SH-SY5Y (cell line): ENCODE data around the gene CAMKMT.

Experiments used
- GATA2 ChIP-seq: IDR thresholded peaks from 2 replicates; pipeline ENCODE4 v1.6.1; 2011; ENCODE audit warnings: mild to moderate bottlenecking, low read depth, low read length
- GATA3 ChIP-seq: IDR thresholded peaks from 2 replicates; pipeline ENCODE4 v1.6.1; 2011; ENCODE audit warnings: low read depth, mild to moderate bottlenecking, low read length, moderate library complexity

DNA sequence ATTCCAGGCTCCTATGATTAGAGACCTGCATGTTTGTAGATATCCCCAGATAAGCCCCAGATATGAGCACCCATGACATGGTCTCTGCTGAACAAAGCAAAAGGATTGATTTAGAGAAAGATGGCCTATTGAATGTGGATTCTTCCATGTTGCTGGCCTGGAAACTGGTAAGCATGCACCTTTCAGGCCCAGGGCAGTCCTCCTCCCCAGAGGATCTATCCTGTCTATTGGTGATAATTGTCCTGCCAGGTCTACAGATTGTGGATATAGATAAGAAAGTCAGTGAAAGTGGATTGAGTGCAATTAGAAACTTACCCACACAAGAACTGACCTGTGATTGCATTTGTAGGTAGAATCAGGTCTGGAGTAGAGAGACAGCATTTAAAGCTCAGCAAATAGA lies 322.8 kb downstream of the CAMKMT start:
- TF ChIP-seq GATA3 (peak; percentile 88), GATA2 (peak; percentile 87)
